Activated B cell treated with CpG ODN at 0.5 μM for 24 hours (primary cell): ENCODE results near the gene PKDREJ. TPM values are rescaled to one million over a fixed set of nuclear protein-coding genes. Genes with fewer than 3 reads are reported as not detected.

ENCODE experiments used
- ATAC-seq: fragments of 200-7000 bp; cut with Tn5 transposase; one replicate; pipeline ENCODE4 v1.10.0; 2021; ENCODE audit warnings: low read depth, mild to moderate bottlenecking, moderate library complexity
- CTCF ChIA-PET: fragments of 350-600 bp; sonication (Branson Sonifier 250); formaldehyde crosslinking; loops from one replicate; lab custom pipeline; 2021; ENCODE audit warnings: antibody characterized with exemption; lab: Charles Lee
- POLR2A ChIA-PET: fragments of 350-600 bp; sonication (Branson Sonifier 250); formaldehyde crosslinking; loops from one replicate; lab custom pipeline; 2021; ENCODE audit warnings: antibody characterized with exemption; lab: Charles Lee
- DNase-seq: peaks from one replicate; pipeline ENCODE4 v3.0.0; 2022
- H3K27ac Mint-ChIP-seq: one replicate; pipeline ENCODE4 v1.8.0; 2020; ENCODE audit warnings: mixed read lengths
- H3K27me3 Mint-ChIP-seq: one replicate; pipeline ENCODE4 v1.8.0; 2021; ENCODE audit warnings: mixed read lengths
- H3K36me3 Mint-ChIP-seq: one replicate; pipeline ENCODE4 v1.8.0; 2021; ENCODE audit warnings: low read depth, mixed read lengths
- H3K4me1 Mint-ChIP-seq: one replicate; pipeline ENCODE4 v1.8.0; 2021; ENCODE audit warnings: mixed read lengths
- H3K4me3 Mint-ChIP-seq: one replicate; pipeline ENCODE4 v1.8.0; 2020; ENCODE audit warnings: mild to moderate bottlenecking, mixed read lengths
- H3K9me3 Mint-ChIP-seq: one replicate; pipeline ENCODE4 v1.8.0; 2020; ENCODE audit warnings: mixed read lengths
- CTCF ChIP-seq: fragments of 200-600 bp; IDR thresholded peaks from one replicate; pipeline ENCODE4 v1.8.0; 2022; ENCODE audit warnings: antibody characterized with exemption, mild to moderate bottlenecking
- intact Hi-C: fragments of 100-400 bp; cut with micrococcal nuclease; formaldehyde crosslinking; loops from one replicate; pipeline ENCODE4 v1.15.1; 2024
- total RNA-seq: library from RNA; stranded (reverse); gene quantifications from 2 replicates; pipeline ENCODE4 v1.2.3, GENCODE V29; 2022

Gene PKDREJ
- total RNA-seq, 1 donor from 2014 or later = not detected

GRCh38 chr22:46259374-46259773, 3.8 kb downstream of the PKDREJ start:
- DNase-seq = no peak
- no peaks in the 10 kb centered on the region for H3K36me3 Mint-ChIP-seq
- H3K9me3 Mint-ChIP-seq = no peaks in the 10 kb centered on the region
- no peak for TF ChIP-seq CTCF
- H3K27me3 Mint-ChIP-seq = peaks cover 52% of the 10 kb centered on the region
- intact Hi-C loops = no loop called here
- peaks cover 7% of the 10 kb centered on the region for H3K4me1 Mint-ChIP-seq
- no peak overlapping the region for H3K4me3 Mint-ChIP-seq
- no peak for ATAC-seq
- ChIA-PET POLR2A (no interaction called here), CTCF (no interaction called here)
- no peak overlapping the region for H3K27ac Mint-ChIP-seq

- TF ChIP-seq CTCF = no peak
- Mint-ChIP-seq H3K4me1 (peaks cover 3% of the 10 kb centered on the region), H3K9me3 (no peaks in the 10 kb centered on the region), H3K27me3 (peaks cover 29% of the 10 kb centered on the region), H3K27ac (no peak overlapping the region), H3K4me3 (no peak overlapping the region), H3K36me3 (no peaks in the 10 kb centered on the region)
- no peak for ATAC-seq
- no peak for DNase-seq
- intact Hi-C loops = no loop called here
- POLR2A ChIA-PET = no interaction called here
- CTCF ChIA-PET = no interaction called here
Measured at GRCh38 chr22:46256358-46256958, 6.7 kb downstream of the PKDREJ start.

- DNase-seq = no peak
- no peak for ATAC-seq
- ChIA-PET CTCF (no interaction called here), POLR2A (interaction anchor here (1.2 to 1.4 kb wide), 2 partner anchors 24 to 36 kb away, joined by 3 read pairs; no protein-coding TSS in a partner anchor)
- H3K4me1 Mint-ChIP-seq = peaks cover 18% of the 10 kb centered on the region
- TF ChIP-seq CTCF = no peak
- peaks cover 3% of the 10 kb centered on the region for H3K36me3 Mint-ChIP-seq
- H3K9me3 Mint-ChIP-seq = no peaks in the 10 kb centered on the region
- H3K27me3 Mint-ChIP-seq = no peaks in the 10 kb centered on the region
- peak overlapping the region; percentile 87 for H3K4me3 Mint-ChIP-seq
- H3K27ac Mint-ChIP-seq = peak overlapping the region; percentile 1
- intact Hi-C loops = loop anchor here (5.0 kb wide), 2 partner anchors 85 to 100 kb away; partner anchors contain the start of genes PPARA and TRMU
Measured at GRCh38 chr22:46251816-46252380, 11.2 kb downstream of the PKDREJ start.

GRCh38 chr22:46251266-46251665, 11.9 kb downstream of the PKDREJ start:
- ChIA-PET POLR2A (interaction anchor here (1.2 to 1.9 kb wide), 5 partner anchors 17 to 100 kb away, joined by 3 to 12 read pairs (median 3); partner anchors contain the start of genes PPARA and TTC38), CTCF (no interaction called here)
- ATAC-seq (no peak), DNase-seq (no peak)
- no peak for TF ChIP-seq CTCF
- no peaks in the 10 kb centered on the region for H3K9me3 Mint-ChIP-seq
- peaks cover 7% of the 10 kb centered on the region for H3K36me3 Mint-ChIP-seq
- intact Hi-C loops = loop anchor here (5.0 kb wide), 2 partner anchors 86 to 99 kb away; partner anchors contain the start of genes PPARA and TRMU
- H3K27me3 Mint-ChIP-seq = no peaks in the 10 kb centered on the region
- H3K27ac Mint-ChIP-seq = peak overlapping the region; percentile 79
- H3K4me1 Mint-ChIP-seq = peaks cover 18% of the 10 kb centered on the region
- H3K4me3 Mint-ChIP-seq = peak overlapping the region; percentile 87

- peak overlapping the region; percentile 79 for H3K27ac Mint-ChIP-seq
- intact Hi-C loops = loop anchor here (1.0 to 5.0 kb wide), 4 partner anchors 17 to 98 kb away; partner anchors contain the start of genes GTSE1, PPARA and TRMU
- POLR2A ChIA-PET = interaction anchor here (0.8 to 3.1 kb wide), 10 partner anchors 10 to 237 kb away, joined by 3 to 29 read pairs (median 5); partner anchors contain the start of genes GTSE1, PPARA, TRMU and TTC38
Measured at GRCh38 chr22:46250783-46251125, 12.4 kb downstream of the PKDREJ start.

More at GRCh38 chr22:46250783-46251125, 12.4 kb downstream of the PKDREJ start:
- no peaks in the 10 kb centered on the region for H3K9me3 Mint-ChIP-seq
- CTCF ChIA-PET = interaction anchor here (1.1 to 1.7 kb wide), 3 partner anchors 10 to 62 kb away, joined by 3 to 4 read pairs (median 3); partner anchors contain the start of gene TTC38
- no peak for DNase-seq
- no peaks in the 10 kb centered on the region for H3K27me3 Mint-ChIP-seq
- peaks cover 9% of the 10 kb centered on the region for H3K36me3 Mint-ChIP-seq
- no peak for ATAC-seq
- peak overlapping the region; percentile 87 for H3K4me3 Mint-ChIP-seq
- TF ChIP-seq CTCF = no peak
- peaks cover 18% of the 10 kb centered on the region for H3K4me1 Mint-ChIP-seq
